ENCODE measurements around the gene ERC2.
"Not testable (repeated sequence)": the region's sequence is repeated elsewhere in the genome, so short reads cannot be mapped to it uniquely, and the experiment has no call there.

The ERC2 gene

GRCh38 chr3:56113908-56114307 lies 354.4 kb downstream of the ERC2 start:
- no peak for DNase-seq

- DNase-seq, result no peak
Measured at GRCh38 chr3:56113231-56113630, 355.0 kb downstream of the ERC2 start.

GRCh38 chr3:56111606-56112304 lies 356.5 kb downstream of the ERC2 start:
- no peak for DNase-seq

GRCh38 chr3:56110886-56111285 lies 357.4 kb downstream of the ERC2 start:
- no peak for DNase-seq

- DNase-seq, result no peak
Measured at GRCh38 chr3:56107157-56107556, 361.1 kb downstream of the ERC2 start.

- DNase-seq, result no peak
Measured at GRCh38 chr3:56102032-56102431, 366.2 kb downstream of the ERC2 start.

- DNase-seq, result no peak
Measured at GRCh38 chr3:56101576-56101975, 366.7 kb downstream of the ERC2 start.

GRCh38 chr3:56096999-56097398 lies 371.3 kb downstream of the ERC2 start:
- DNase-seq, result no peak

GRCh38 chr3:56094170-56094569 lies 374.1 kb downstream of the ERC2 start:
- DNase-seq, result no peak

GRCh38 chr3:56089739-56090138 lies 378.5 kb downstream of the ERC2 start:
- no peak for DNase-seq

GRCh38 chr3:56087451-56088053 lies 380.7 kb downstream of the ERC2 start:
- no peak for DNase-seq

- no peak for DNase-seq
Measured at GRCh38 chr3:56086355-56086754, 381.9 kb downstream of the ERC2 start.

- DNase-seq, result no peak
Measured at GRCh38 chr3:56081246-56081645, 387.0 kb downstream of the ERC2 start.

GRCh38 chr3:56076746-56077145 lies 391.5 kb downstream of the ERC2 start:
- no peak for DNase-seq

GRCh38 chr3:56075089-56075488 lies 393.2 kb downstream of the ERC2 start:
- no peak for DNase-seq

GRCh38 chr3:56069766-56070165 lies 398.5 kb downstream of the ERC2 start:
- DNase-seq, result no peak

GRCh38 chr3:56066405-56066804 lies 401.9 kb downstream of the ERC2 start:
- DNase-seq, result not testable (repeated sequence)

GRCh38 chr3:56064684-56065083 lies 403.6 kb downstream of the ERC2 start:
- DNase-seq, result no peak

- DNase-seq, result no peak
Measured at GRCh38 chr3:56061279-56061626, 407.0 kb downstream of the ERC2 start.

GRCh38 chr3:56060521-56061278 lies 407.6 kb downstream of the ERC2 start:
- no peak for DNase-seq

- no peak for DNase-seq
Measured at GRCh38 chr3:56059731-56060130, 408.5 kb downstream of the ERC2 start.

GRCh38 chr3:56055951-56056350 lies 412.3 kb downstream of the ERC2 start:
- no peak for DNase-seq

- DNase-seq, result no peak
Measured at GRCh38 chr3:56055546-56055945, 412.7 kb downstream of the ERC2 start.

GRCh38 chr3:56054844-56055243 lies 413.4 kb downstream of the ERC2 start:
- peak; percentile 54 for DNase-seq
